Activated CD4-positive, alpha-beta T cell treated with anti-CD3 and anti-CD28 coated beads for 36 hours (primary cell): ENCODE results near the gene NR2E3. TPM values are rescaled to one million over a fixed set of nuclear protein-coding genes. Genes with fewer than 3 reads are reported as not detected.
A peak's percentile ranks its signal among the peaks of the same experiment; 100 is the strongest.

Experiments used
- ATAC-seq: fragments of 200-7000 bp; cut with Tn5 transposase; one replicate; pipeline ENCODE4 v1.10.0; 2021; ENCODE audit warnings: mild to moderate bottlenecking, moderate library complexity
- CTCF ChIA-PET: fragments of 350-600 bp; sonication (Branson Sonifier 250); formaldehyde crosslinking; loops from one replicate; lab custom pipeline; 2021; ENCODE audit warnings: antibody characterized with exemption; lab: Charles Lee
- POLR2A ChIA-PET: fragments of 350-600 bp; sonication (Branson Sonifier 250); formaldehyde crosslinking; loops from one replicate; lab custom pipeline; 2021; ENCODE audit warnings: antibody characterized with exemption, inconsistent platforms; lab: Charles Lee
- DNase-seq: peaks from one replicate; pipeline ENCODE4 v3.0.0-alpha.2; 2020
- H3K27ac Mint-ChIP-seq: one replicate; pipeline ENCODE4 v1.8.0; 2021; ENCODE audit warnings: mixed read lengths
- H3K27me3 Mint-ChIP-seq: one replicate; pipeline ENCODE4 v1.8.0; 2021; ENCODE audit warnings: mixed read lengths
- H3K36me3 Mint-ChIP-seq: one replicate; pipeline ENCODE4 v1.8.0; 2021; ENCODE audit warnings: low read depth, mixed read lengths
- H3K4me1 Mint-ChIP-seq: one replicate; pipeline ENCODE4 v1.8.0; 2021; ENCODE audit warnings: mixed read lengths
- H3K4me3 Mint-ChIP-seq: one replicate; pipeline ENCODE4 v1.8.0; 2021; ENCODE audit warnings: mild to moderate bottlenecking, moderate library complexity, mixed read lengths
- H3K9me3 Mint-ChIP-seq: one replicate; pipeline ENCODE4 v1.8.0; 2021; ENCODE audit warnings: low read depth, mixed read lengths
- intact Hi-C, 2 experiments: fragments of 100-400 bp; cut with DNase I in 1 of 2; cut with micrococcal nuclease in 1 of 2; formaldehyde crosslinking; loops; one replicate each; pipeline versions ENCODE4 v1.14.2 to v1.15.1; 2022 to 2024; cut with DNase I, micrococcal nuclease
- total RNA-seq, 2 experiments: library from RNA; stranded (reverse); gene quantifications; one replicate each; pipeline ENCODE4 v1.2.3, GENCODE V29; 2021

The NR2E3 gene
- total RNA-seq, 2 experiments from 2014 or later, result not detected

GRCh38 chr15:71781179-71781964, 29.0 kb upstream of the NR2E3 start:
- H3K4me3 Mint-ChIP-seq, result peak overlapping the region; percentile 26
- intact Hi-C loops, result loop anchor here in 1 of 2 experiments (2.0 kb wide), 1 partner anchor 19 kb away; no protein-coding TSS in a partner anchor
- no peaks in the 10 kb centered on the region for H3K9me3 Mint-ChIP-seq
- peaks cover 16% of the 10 kb centered on the region for H3K27me3 Mint-ChIP-seq
- peak; percentile 85 for ATAC-seq
- peak overlapping the region; percentile 44 for H3K27ac Mint-ChIP-seq
- no peaks in the 10 kb centered on the region for H3K36me3 Mint-ChIP-seq
- peak; percentile 36 for DNase-seq
- ChIA-PET CTCF (interaction anchor here (0.6 to 2.4 kb wide), 13 partner anchors 9 to 1004 kb away, joined by 3 to 12 read pairs (median 3); no protein-coding TSS in a partner anchor), POLR2A (no interaction called here)
- H3K4me1 Mint-ChIP-seq, result peaks cover 12% of the 10 kb centered on the region

GRCh38 chr15:71781965-71782265, 28.4 kb upstream of the NR2E3 start:
- ChIA-PET POLR2A (no interaction called here), CTCF (interaction anchor here (0.6 to 2.4 kb wide), 8 partner anchors 10 to 1004 kb away, joined by 3 to 12 read pairs (median 3); no protein-coding TSS in a partner anchor)
- Mint-ChIP-seq H3K36me3 (no peaks in the 10 kb centered on the region), H3K9me3 (no peaks in the 10 kb centered on the region), H3K4me3 (peak overlapping the region; percentile 26), H3K4me1 (peaks cover 12% of the 10 kb centered on the region), H3K27me3 (peaks cover 16% of the 10 kb centered on the region), H3K27ac (no peak overlapping the region)
- intact Hi-C loops, result loop anchor here in 1 of 2 experiments (2.0 kb wide), 1 partner anchor 19 kb away; no protein-coding TSS in a partner anchor
- ATAC-seq (no peak), DNase-seq (no peak)

- Mint-ChIP-seq H3K9me3 (no peaks in the 10 kb centered on the region), H3K36me3 (no peaks in the 10 kb centered on the region), H3K27me3 (peaks cover 16% of the 10 kb centered on the region), H3K27ac (no peak overlapping the region), H3K4me1 (peaks cover 12% of the 10 kb centered on the region), H3K4me3 (no peak overlapping the region)
- ATAC-seq, result no peak
- no peak for DNase-seq
- ChIA-PET POLR2A (no interaction called here), CTCF (interaction anchor here (2.4 kb wide), 1 partner anchor 374 kb away, joined by 12 read pairs; no protein-coding TSS in a partner anchor)
- intact Hi-C loops, result no loop called here
These were observed 27.8 kb upstream of the NR2E3 start for GRCh38 chr15:71782422-71783165.

- CTCF ChIA-PET, result interaction anchor here (1.4 kb wide), 1 partner anchor 12 kb away, joined by 6 read pairs; no protein-coding TSS in a partner anchor
These were observed 25.6 kb upstream of the NR2E3 start for GRCh38 chr15:71784719-71785118.

GRCh38 chr15:71785996-71786395, 24.4 kb upstream of the NR2E3 start:
- no peak for DNase-seq
- Mint-ChIP-seq H3K4me1 (peaks cover 4% of the 10 kb centered on the region), H3K4me3 (no peak overlapping the region), H3K27ac (no peak overlapping the region), H3K9me3 (no peaks in the 10 kb centered on the region), H3K36me3 (no peaks in the 10 kb centered on the region), H3K27me3 (peaks cover 16% of the 10 kb centered on the region)
- POLR2A ChIA-PET, result no interaction called here
- CTCF ChIA-PET, result interaction anchor here (0.6 to 1.2 kb wide), 3 partner anchors 14 to 913 kb away, joined by 3 to 5 read pairs (median 3); no protein-coding TSS in a partner anchor
- ATAC-seq, result no peak
- intact Hi-C loops, result no loop called here

More at GRCh38 chr15:71784719-71785118, 25.6 kb upstream of the NR2E3 start:
- H3K9me3 Mint-ChIP-seq, result no peaks in the 10 kb centered on the region
- H3K36me3 Mint-ChIP-seq, result no peaks in the 10 kb centered on the region
- no peak overlapping the region for H3K4me3 Mint-ChIP-seq
- no peak overlapping the region for H3K27ac Mint-ChIP-seq
- ATAC-seq (no peak), DNase-seq (peak; percentile 40)
- peaks cover 12% of the 10 kb centered on the region for H3K4me1 Mint-ChIP-seq
- intact Hi-C loops, result no loop called here
- POLR2A ChIA-PET, result no interaction called here
- peaks cover 16% of the 10 kb centered on the region for H3K27me3 Mint-ChIP-seq

GRCh38 chr15:71786673-71787072, 23.7 kb upstream of the NR2E3 start:
- H3K4me3 Mint-ChIP-seq, result no peak overlapping the region

GRCh38 chr15:71788646-71789579, 21.4 kb upstream of the NR2E3 start:
- DNase-seq, result no peak
- no peak overlapping the region for H3K27ac Mint-ChIP-seq
- POLR2A ChIA-PET, result no interaction called here
- CTCF ChIA-PET, result interaction anchor here (1.0 to 1.5 kb wide), 2 partner anchors 9 to 14 kb away, joined by 3 to 5 read pairs; no protein-coding TSS in a partner anchor
- H3K36me3 Mint-ChIP-seq, result no peaks in the 10 kb centered on the region
- no peak overlapping the region for H3K4me3 Mint-ChIP-seq
- H3K9me3 Mint-ChIP-seq, result no peaks in the 10 kb centered on the region
- no peaks in the 10 kb centered on the region for H3K4me1 Mint-ChIP-seq
- H3K27me3 Mint-ChIP-seq, result peaks cover 11% of the 10 kb centered on the region
- intact Hi-C loops, result no loop called here
- no peak for ATAC-seq

More at GRCh38 chr15:71786673-71787072, 23.7 kb upstream of the NR2E3 start:
- H3K27me3 Mint-ChIP-seq, result peaks cover 14% of the 10 kb centered on the region
- no peaks in the 10 kb centered on the region for H3K9me3 Mint-ChIP-seq
- DNase-seq, result no peak
- POLR2A ChIA-PET, result no interaction called here
- CTCF ChIA-PET, result interaction anchor here (1.2 kb wide), 2 partner anchors 14 to 34 kb away, joined by 3 read pairs; no protein-coding TSS in a partner anchor
- intact Hi-C loops, result no loop called here
- H3K36me3 Mint-ChIP-seq, result no peaks in the 10 kb centered on the region
- no peak overlapping the region for H3K27ac Mint-ChIP-seq
- no peaks in the 10 kb centered on the region for H3K4me1 Mint-ChIP-seq
- no peak for ATAC-seq

GRCh38 chr15:71789616-71790015, 20.7 kb upstream of the NR2E3 start:
- ChIA-PET CTCF (interaction anchor here (0.6 to 1.5 kb wide), 3 partner anchors 9 to 338 kb away, joined by 3 to 5 read pairs (median 3); no protein-coding TSS in a partner anchor), POLR2A (no interaction called here)
- Mint-ChIP-seq H3K4me1 (no peaks in the 10 kb centered on the region), H3K4me3 (no peak overlapping the region), H3K36me3 (no peaks in the 10 kb centered on the region), H3K27me3 (peaks cover 10% of the 10 kb centered on the region), H3K27ac (no peak overlapping the region), H3K9me3 (no peaks in the 10 kb centered on the region)
- no peak for ATAC-seq
- no peak for DNase-seq
- intact Hi-C loops, result no loop called here

GRCh38 chr15:71790081-71790480, 20.3 kb upstream of the NR2E3 start:
- no peak for DNase-seq
- Mint-ChIP-seq H3K4me1 (no peaks in the 10 kb centered on the region), H3K36me3 (no peaks in the 10 kb centered on the region), H3K27ac (no peak overlapping the region), H3K27me3 (peaks cover 6% of the 10 kb centered on the region), H3K4me3 (no peak overlapping the region), H3K9me3 (no peaks in the 10 kb centered on the region)
- CTCF ChIA-PET, result interaction anchor here (0.6 to 1.9 kb wide), 3 partner anchors 12 to 337 kb away, joined by 3 to 8 read pairs (median 3); no protein-coding TSS in a partner anchor
- ATAC-seq, result no peak
- intact Hi-C loops, result no loop called here
- POLR2A ChIA-PET, result no interaction called here

GRCh38 chr15:71791975-71792374, 18.4 kb upstream of the NR2E3 start:
- H3K36me3 Mint-ChIP-seq, result no peaks in the 10 kb centered on the region

More at GRCh38 chr15:71791975-71792374, 18.4 kb upstream of the NR2E3 start:
- intact Hi-C loops, result no loop called here
- Mint-ChIP-seq H3K9me3 (no peaks in the 10 kb centered on the region), H3K4me3 (no peak overlapping the region), H3K4me1 (no peaks in the 10 kb centered on the region), H3K27ac (no peak overlapping the region), H3K27me3 (peaks cover 2% of the 10 kb centered on the region)
- ChIA-PET CTCF (interaction anchor here (1.0 to 1.9 kb wide), 2 partner anchors 10 to 13 kb away, joined by 4 to 8 read pairs; no protein-coding TSS in a partner anchor), POLR2A (no interaction called here)
- ATAC-seq, result no peak
- DNase-seq, result no peak
